PC-3 (cell line): Measurements from ENCODE around the gene QDPR.

Experiments
- CTCF ChIP-seq: fragments of 300-600 bp; sonication (generic); conservative IDR thresholded peaks from 2 replicates; pipeline ENCODE4 v1.5.1; 2017; ENCODE audit warnings: antibody characterized with exemption, low read depth, mild to moderate bottlenecking, low read length
- EZH2 ChIP-seq: fragments of 300-600 bp; sonication (generic); IDR thresholded peaks from one replicate; pipeline ENCODE4 v1.6.1; 2017; ENCODE audit warnings: antibody characterized with exemption, mild to moderate bottlenecking, low read length; ENCODE audit not compliant: unreplicated experiment

GRCh38 chr4:17489123-17489522, 22.8 kb downstream of the QDPR start:
- no peak for TF ChIP-seq CTCF
- no peak for TF ChIP-seq EZH2
